ENCODE measurements around the gene PLCH2.

GRCh38 chr1:2525920-2526823 is 50.1 kb downstream of the PLCH2 start, which contains the start of gene PANK4:
- no peak for TF ChIP-seq CTCF (IDR thresholded peaks at IDR 0.05)
- peak in 1 of 2 donors; percentile 61 for TF ChIP-seq POLR2A (IDR thresholded peaks at IDR 0.05)
